Measurements from ENCODE around the gene ZNF679.
A peak's percentile ranks its signal among the peaks of the same experiment; 100 is the strongest.
"Not testable (repeated sequence)": the region's sequence is repeated elsewhere in the genome, so short reads cannot be mapped to it uniquely, and the experiment has no call there.

ZNF679 gene

GRCh38 chr7:64228174-64228573, at the start of gene ZNF679:
TSS of gene ZNF679 (plus strand) at chr7:64228474. CDS start at chr7:64249118, 20,644 bp downstream.
- DNase-seq, result not testable (repeated sequence)

GRCh38 chr7:64180989-64181388, 47.3 kb upstream of the ZNF679 start:
- no peak for DNase-seq

DNA sequence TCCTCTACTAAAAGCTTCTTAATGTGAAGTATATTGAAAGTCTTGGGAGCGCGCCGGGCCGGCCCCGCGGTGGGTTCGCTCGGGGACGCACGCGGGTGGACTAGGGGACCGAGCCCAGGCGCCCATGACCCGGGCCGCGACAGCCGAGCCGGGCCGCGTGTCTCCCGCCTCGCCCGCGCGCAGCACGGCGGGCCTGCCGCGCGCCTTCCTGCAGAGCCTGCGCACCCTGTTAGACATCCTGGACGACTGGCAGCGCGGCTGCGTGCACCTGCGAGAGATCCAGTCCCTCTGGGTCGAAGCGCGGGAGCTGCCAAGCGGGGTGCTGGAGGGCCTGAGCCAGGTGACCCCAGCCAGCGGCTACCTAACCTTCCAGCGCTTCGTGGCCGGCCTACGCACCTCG, 46.7 kb upstream of the ZNF679 start:
- no peak for DNase-seq

- DNase-seq, result no peak
Observed at GRCh38 chr7:64182036-64182790, 46.1 kb upstream of the ZNF679 start.

GRCh38 chr7:64183126-64183742, 45.0 kb upstream of the ZNF679 start:
- DNase-seq, result peak in 14 of 56 donors; percentile 3 to 58 (median 8)

DNA sequence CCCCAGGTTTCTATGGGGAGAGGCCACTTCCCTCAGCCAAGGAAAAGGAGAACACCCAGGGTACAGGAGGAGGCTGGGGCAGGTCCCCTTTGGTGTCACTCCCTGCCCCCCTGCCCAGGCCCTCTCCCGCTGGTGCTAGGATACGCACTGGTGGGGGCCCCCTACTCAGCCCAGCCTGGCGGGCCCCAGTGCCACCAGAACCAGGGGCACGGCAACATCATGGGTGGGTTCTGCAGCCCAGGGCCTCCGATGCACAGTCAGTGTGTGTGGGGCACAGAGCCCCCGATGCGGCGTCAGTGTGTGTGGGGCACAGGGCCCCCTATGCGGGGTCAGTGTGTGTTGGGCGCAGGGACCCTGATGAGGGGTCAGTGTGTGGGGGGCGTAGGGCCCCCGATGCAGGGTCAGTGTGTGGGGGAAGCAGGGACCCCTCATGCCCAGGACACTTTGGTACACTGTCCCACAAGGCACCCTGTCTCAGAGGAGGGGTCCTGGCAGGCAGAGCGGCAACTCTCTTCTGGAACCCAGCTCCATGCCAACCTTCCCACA, 44.4 kb upstream of the ZNF679 start:
- DNase-seq, result no peak

- no peak for DNase-seq
Observed at GRCh38 chr7:64184376-64184775, 43.9 kb upstream of the ZNF679 start.

DNA sequence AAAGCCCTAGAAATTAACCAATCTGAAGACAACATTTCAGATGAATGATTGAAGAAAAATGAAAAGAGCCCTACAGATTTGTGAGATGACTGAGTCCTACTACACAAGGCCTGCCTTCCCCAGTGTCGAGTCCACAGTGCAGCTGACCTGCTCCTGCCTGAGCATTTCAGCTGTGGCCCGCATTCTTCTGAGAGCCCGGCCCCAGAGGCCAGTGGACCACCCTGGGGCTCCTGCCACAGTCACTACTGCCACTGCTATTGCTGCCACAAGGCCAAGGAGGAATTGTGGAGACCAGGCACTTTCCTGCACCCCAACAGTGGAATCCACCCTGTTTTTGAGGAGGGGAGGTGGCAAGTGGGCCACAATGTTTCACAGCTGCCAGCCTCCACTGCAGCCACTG, 40.9 kb upstream of the ZNF679 start:
- DNase-seq, result no peak

- no peak for DNase-seq
Observed at GRCh38 chr7:64192148-64192704, 36.0 kb upstream of the ZNF679 start.

DNA sequence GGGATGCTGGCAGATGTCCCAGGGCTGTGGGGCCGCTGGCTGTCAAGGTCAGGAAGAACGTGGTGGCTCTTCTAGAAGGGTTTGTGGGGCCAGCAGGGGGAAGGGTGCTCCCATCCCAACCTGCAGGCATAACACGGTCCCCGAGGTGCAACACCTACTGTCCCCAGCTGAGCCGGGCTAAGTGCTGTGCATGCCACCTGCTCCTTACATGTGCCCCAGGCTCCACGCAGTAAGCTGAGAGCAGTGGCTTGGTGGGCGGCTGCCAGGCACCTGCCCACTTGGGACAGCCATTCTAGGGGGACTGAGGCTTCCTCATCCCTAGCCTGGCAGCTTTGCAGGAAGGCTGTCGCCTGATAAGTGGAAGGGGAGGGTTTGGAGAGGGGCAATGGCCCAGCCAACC, 35.5 kb upstream of the ZNF679 start:
- DNase-seq, result no peak

- DNase-seq, result no peak
Observed at GRCh38 chr7:64206903-64207302, 21.4 kb upstream of the ZNF679 start, which contains the start of gene ZNF735. TSS of gene ZNF735 (plus strand) at chr7:64207203. CDS start at chr7:64207203, 0 bp downstream.

GRCh38 chr7:64219710-64220298, 8.5 kb upstream of the ZNF679 start:
- not testable (repeated sequence) for DNase-seq

DNA sequence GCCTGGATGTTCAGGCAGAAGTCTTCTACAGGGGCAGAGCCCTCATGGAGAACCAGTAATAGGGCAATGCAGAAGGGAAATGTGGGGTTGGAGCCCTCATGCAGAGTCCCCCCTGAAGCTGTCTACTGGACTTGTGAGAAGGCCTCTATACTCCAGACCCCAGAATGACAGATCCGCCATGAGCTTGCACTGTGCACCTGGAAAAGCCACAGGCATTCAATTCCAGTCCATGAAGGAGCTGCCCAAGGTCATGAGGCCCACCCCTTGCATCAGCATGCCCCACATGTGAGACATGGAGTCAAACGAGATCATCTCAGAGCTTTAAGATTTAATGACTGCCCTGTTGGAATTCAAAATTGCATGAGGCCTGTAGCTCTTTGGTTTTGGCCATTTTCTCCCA, 4.9 kb upstream of the ZNF679 start:
- DNase-seq, result no peak

- no peak for DNase-seq
Observed at GRCh38 chr7:64266341-64266919, 38.2 kb downstream of the ZNF679 start.

DNA sequence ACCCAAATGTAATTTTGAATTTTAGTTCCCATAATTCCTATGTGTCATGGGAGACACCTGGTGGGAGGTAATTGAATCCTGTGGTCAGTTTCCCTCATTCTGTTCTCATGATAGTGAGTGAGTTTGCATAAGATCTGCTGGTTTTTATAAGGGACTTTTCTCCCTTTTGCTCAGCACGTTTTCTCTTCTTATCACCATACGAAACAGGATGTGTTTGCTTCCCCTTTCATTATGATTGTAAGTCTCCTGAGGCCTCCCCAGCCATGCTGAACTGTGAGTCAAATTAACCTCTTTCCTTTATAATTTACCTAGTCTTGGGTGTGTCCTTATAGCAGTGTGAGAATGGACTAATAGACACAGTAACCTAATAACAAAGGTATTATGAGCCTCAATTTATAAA, 49.4 kb downstream of the ZNF679 start:
- no peak for DNase-seq

DNA sequence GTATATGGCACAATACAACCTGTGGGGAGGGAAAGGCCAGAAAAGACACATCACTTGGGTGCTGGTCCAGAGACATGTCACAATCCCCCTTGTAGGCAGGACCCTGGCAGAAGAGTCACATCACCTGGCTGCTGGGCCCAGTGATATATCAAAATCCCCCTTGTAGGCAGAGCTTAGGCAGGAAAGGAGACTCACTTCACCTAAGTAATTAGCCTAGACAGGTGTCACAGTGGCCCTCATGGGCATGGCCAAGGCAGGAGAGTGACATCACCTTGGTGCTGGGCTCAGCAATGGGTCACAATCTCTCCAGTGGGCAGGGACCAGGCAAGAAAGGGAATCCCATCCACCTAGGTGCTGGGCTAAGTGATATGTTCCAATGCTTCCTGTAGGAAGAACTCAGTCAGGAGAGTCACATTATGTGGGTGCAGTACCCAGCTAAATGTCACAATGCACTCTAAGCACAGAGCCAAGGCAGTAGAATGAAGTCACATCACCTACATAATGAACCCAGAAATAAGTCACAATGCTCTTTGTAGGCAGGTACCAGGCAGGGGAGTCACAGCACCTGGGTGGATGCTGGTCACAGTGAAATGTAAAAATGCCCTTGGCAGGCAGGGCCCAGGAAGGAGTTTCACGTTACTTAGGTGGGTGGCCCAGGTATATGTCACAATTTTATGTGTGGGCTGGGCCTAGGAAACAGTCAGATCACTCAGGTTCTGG, 66.6 kb downstream of the ZNF679 start:
- no peak for DNase-seq

GRCh38 chr7:64297418-64297817, 69.1 kb downstream of the ZNF679 start:
- not testable (repeated sequence) for DNase-seq

DNA sequence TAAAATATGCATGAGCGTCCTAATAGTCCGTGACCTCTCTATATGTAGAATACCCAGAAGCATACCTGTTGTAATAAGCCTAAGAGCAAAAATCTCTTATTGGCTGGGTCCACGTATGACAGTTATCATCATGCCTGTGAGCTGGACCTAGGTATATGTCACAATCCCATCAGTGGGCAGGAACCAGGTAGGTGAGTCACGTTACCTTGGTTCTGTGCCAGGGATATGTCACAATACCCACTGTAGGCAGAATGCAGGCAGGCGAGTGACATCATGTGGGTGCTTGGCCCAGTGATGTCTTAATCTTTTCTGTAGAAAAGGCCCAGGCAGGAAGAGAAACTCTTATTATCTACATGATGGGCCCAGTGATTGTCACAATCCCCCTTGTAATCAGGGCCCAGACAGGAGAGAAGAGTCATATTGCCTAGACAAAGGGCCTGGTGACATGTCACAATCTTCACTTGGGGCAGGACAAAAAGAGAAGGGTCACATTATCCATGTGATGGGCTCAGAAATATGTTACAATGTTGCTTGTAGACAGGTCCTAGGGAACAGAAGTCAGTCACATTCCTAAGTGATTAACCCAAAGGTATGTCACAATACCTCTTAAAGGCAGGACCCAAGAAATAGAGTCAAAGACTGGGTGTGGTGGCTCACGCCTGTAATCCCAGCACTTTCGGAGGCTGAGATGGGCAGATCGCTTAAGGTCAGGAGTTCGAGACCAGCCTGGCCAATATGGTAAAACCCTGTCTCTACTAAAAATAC, 72.5 kb downstream of the ZNF679 start:
- DNase-seq, result no peak

GRCh38 chr7:64307254-64308015, 79.2 kb downstream of the ZNF679 start:
- DNase-seq, result peak; percentile 69 to 99 (median 94)

DNA sequence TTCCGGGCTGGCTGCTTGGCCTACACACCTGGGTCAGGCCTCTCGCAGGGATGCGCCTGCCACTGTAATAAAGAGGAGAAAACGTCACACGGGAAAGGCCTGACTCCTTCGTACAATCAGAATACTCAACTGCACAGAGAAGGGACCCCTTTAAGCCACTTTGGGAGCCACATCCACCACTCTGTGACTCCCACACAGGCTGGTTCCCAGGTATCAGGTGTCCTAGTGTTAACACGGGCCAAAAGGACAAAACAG, 79.7 kb downstream of the ZNF679 start:
- peak in 4 of 56 donors; percentile 36 to 70 (median 54) for DNase-seq

All from amygdala (tissue), 56 donors.